DOHH2 (cell line): ENCODE measurements around the gene EFCAB5.

Experiments
- EZH2phosphoT487 ChIP-seq: fragments of 200-600 bp; sonication (generic); IDR thresholded peaks from 2 replicates; pipeline ENCODE4 v1.6.1; 2017; ENCODE audit warnings: borderline replicate concordance, mild to moderate bottlenecking, antibody characterized with exemption, low read length, moderate library complexity, mixed read lengths
- TF ChIP-seq, protein P1 (sequence below): fragments of 200-600 bp; sonication (generic); IDR thresholded peaks from one replicate; pipeline ENCODE4 v1.5.1; 2014; ENCODE audit warnings: antibody characterized with exemption, mild to moderate bottlenecking, low read depth, low read length; ENCODE audit not compliant: poor library complexity, severe bottlenecking

DNA sequence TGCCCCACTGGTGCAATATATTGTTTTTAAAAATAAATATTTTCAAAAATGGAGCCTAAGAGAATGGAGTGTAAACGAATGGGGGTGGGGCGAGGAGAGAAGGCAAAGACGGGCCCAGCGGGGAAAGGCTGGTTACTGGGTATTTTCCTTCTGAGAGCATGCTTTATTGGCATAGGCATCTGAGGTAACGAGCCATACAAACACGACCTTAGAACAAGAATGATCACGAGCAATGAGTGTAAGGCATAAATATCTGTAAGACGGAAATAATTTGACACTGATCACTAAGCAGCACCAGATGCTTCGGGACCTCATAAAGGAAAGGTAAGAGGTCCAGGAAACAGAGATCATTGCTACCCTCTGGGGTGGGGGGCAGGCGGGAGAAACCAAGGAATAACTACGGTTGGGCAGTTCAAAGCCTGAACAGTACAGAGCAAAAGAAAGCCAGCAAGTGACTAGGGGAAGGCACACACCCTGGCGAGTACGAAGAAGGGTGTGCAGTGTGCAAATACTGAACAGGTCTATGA is 12.4 kb upstream of the EFCAB5 start:
- TF ChIP-seq, protein P1, sequence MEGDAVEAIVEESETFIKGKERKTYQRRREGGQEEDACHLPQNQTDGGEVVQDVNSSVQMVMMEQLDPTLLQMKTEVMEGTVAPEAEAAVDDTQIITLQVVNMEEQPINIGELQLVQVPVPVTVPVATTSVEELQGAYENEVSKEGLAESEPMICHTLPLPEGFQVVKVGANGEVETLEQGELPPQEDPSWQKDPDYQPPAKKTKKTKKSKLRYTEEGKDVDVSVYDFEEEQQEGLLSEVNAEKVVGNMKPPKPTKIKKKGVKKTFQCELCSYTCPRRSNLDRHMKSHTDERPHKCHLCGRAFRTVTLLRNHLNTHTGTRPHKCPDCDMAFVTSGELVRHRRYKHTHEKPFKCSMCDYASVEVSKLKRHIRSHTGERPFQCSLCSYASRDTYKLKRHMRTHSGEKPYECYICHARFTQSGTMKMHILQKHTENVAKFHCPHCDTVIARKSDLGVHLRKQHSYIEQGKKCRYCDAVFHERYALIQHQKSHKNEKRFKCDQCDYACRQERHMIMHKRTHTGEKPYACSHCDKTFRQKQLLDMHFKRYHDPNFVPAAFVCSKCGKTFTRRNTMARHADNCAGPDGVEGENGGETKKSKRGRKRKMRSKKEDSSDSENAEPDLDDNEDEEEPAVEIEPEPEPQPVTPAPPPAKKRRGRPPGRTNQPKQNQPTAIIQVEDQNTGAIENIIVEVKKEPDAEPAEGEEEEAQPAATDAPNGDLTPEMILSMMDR, result no peak
- TF ChIP-seq EZH2phosphoT487, result no peak
